ENCODE data around the gene PSME2. TPM values are rescaled to one million over a fixed set of nuclear protein-coding genes. Genes with fewer than 3 reads are reported as not detected.

PSME2 gene
- total RNA-seq, 1 donor from 2014 or later: 144 TPM

- DNase-seq: no peak
- Histone ChIP-seq H3K27me3 (ENCODE audit: low read depth) (no peaks in the 10 kb centered on the region), H3K27ac (no peak overlapping the region), H3K9me3 (no peaks in the 10 kb centered on the region), H3K36me3 (peaks cover 54% of the 10 kb centered on the region), H3K4me3 (no peak overlapping the region), H3K4me1 (peaks cover 6% of the 10 kb centered on the region)
- intact Hi-C loops (cut with DNase I): no loop called here
- ATAC-seq: no peak
- TF ChIP-seq CTCF (IDR thresholded peaks at IDR 0.05): no peak
Measured at GRCh38 chr14:24100197-24100981, 46.0 kb downstream of the PSME2 start.

GRCh38 chr14:24098927-24099813, 47.2 kb downstream of the PSME2 start:
- ATAC-seq (no peak), DNase-seq (no peak)
- H3K4me3 ChIP-seq: no peak overlapping the region
- no peaks in the 10 kb centered on the region for H3K9me3 ChIP-seq
- H3K4me1 ChIP-seq: peaks cover 13% of the 10 kb centered on the region
- H3K27me3 ChIP-seq (ENCODE audit: low read depth): no peaks in the 10 kb centered on the region
- H3K27ac ChIP-seq: no peak overlapping the region
- TF ChIP-seq CTCF (IDR thresholded peaks at IDR 0.05): no peak
- intact Hi-C loops (cut with DNase I): no loop called here
- H3K36me3 ChIP-seq: peaks cover 54% of the 10 kb centered on the region

- ATAC-seq: no peak
- DNase-seq: no peak
- no peaks in the 10 kb centered on the region for H3K9me3 ChIP-seq
- H3K36me3 ChIP-seq: peaks cover 49% of the 10 kb centered on the region
- H3K4me3 ChIP-seq: no peak overlapping the region
- no peak overlapping the region for H3K27ac ChIP-seq
- TF ChIP-seq CTCF (IDR thresholded peaks at IDR 0.05): no peak
- H3K4me1 ChIP-seq: peaks cover 17% of the 10 kb centered on the region
- no peaks in the 10 kb centered on the region for H3K27me3 ChIP-seq (ENCODE audit: low read depth)
- intact Hi-C loops (cut with DNase I): no loop called here
Measured at GRCh38 chr14:24098229-24098926, 48.0 kb downstream of the PSME2 start.

- H3K27me3 ChIP-seq (ENCODE audit: low read depth): no peaks in the 10 kb centered on the region
- intact Hi-C loops (cut with DNase I): no loop called here
Measured at GRCh38 chr14:24096545-24097181, 49.7 kb downstream of the PSME2 start.

More at GRCh38 chr14:24096545-24097181, 49.7 kb downstream of the PSME2 start:
- peaks cover 37% of the 10 kb centered on the region for H3K36me3 ChIP-seq
- H3K27ac ChIP-seq: no peak overlapping the region
- peaks cover 31% of the 10 kb centered on the region for H3K4me1 ChIP-seq
- no peaks in the 10 kb centered on the region for H3K9me3 ChIP-seq
- DNase-seq (no peak), ATAC-seq (no peak)
- no peak overlapping the region for H3K4me3 ChIP-seq
- TF ChIP-seq CTCF (IDR thresholded peaks at IDR 0.05): no peak
